ENCODE results near the gene CUL3. TPM values are rescaled to one million over a fixed set of nuclear protein-coding genes. Genes with fewer than 3 reads are reported as not detected.

CUL3 gene
- total RNA-seq, 1 experiment from 2014 or later: 86.2 TPM

DNA sequence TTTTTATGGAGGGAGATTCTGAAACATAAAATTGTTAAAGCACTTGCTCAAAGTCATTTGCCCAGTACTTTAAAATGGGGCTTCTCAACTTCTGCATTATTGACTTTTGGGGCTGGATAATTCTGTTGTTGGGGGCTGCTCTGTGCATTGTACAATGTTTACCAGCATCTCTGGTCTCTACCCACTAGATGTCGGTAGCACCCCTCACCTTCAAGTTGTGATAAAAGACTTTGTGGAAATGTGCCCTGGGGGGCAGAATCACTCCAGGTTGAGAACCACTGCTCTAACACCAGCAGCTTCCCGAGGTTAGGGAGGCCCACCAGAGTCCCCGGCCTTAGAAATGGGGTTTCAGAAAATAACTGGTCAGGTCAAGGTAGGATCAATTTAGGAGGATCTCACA is 26.8 kb upstream of the CUL3 start:
- DNase-seq (ENCODE audit: low spot score) (peak; percentile 14), ATAC-seq (peak; percentile 65)
- ChIA-PET CTCF (no interaction called here), POLR2A (no interaction called here)
- Mint-ChIP-seq H3K27ac (no peak overlapping the region), H3K27me3 (ENCODE audit: low read depth) (no peaks in the 10 kb centered on the region), H3K4me1 (peaks cover 3% of the 10 kb centered on the region), H3K9me3 (no peaks in the 10 kb centered on the region), H3K36me3 (no peaks in the 10 kb centered on the region), H3K4me3 (no peak overlapping the region)
- TF ChIP-seq ELF4 (CRISPR knock-in tag; IDR thresholded peaks at IDR 0.05; ENCODE audit: low read depth) (no peak), JUN (CRISPR knock-in tag; IDR thresholded peaks at IDR 0.05) (no peak), MAX (CRISPR knock-in tag; IDR thresholded peaks at IDR 0.05) (no peak), ZBTB21 (CRISPR knock-in tag; IDR thresholded peaks at IDR 0.05; ENCODE audit: borderline replicate concordance) (no peak), SMAD3 (CRISPR knock-in tag; IDR thresholded peaks at IDR 0.05; ENCODE audit: borderline replicate concordance) (no peak), MXD4 (CRISPR knock-in tag; IDR thresholded peaks at IDR 0.05; ENCODE audit: borderline replicate concordance) (no peak), NFYB (CRISPR knock-in tag; conservative IDR thresholded peaks at IDR 0.05; ENCODE audit: low read depth) (no peak), ZNF425 (CRISPR knock-in tag; conservative IDR thresholded peaks at IDR 0.05) (no peak), E2F1 (CRISPR knock-in tag; IDR thresholded peaks at IDR 0.05) (no peak), ZNF396 (CRISPR knock-in tag; IDR thresholded peaks at IDR 0.05; ENCODE audit: borderline replicate concordance) (no peak), GRHL2 (CRISPR knock-in tag; IDR thresholded peaks at IDR 0.05; ENCODE audit: insufficient replicate concordance, severe bottlenecking) (no peak), ETV6 (CRISPR knock-in tag; IDR thresholded peaks at IDR 0.05) (no peak)
- TF ChIP-seq, protein P1, sequence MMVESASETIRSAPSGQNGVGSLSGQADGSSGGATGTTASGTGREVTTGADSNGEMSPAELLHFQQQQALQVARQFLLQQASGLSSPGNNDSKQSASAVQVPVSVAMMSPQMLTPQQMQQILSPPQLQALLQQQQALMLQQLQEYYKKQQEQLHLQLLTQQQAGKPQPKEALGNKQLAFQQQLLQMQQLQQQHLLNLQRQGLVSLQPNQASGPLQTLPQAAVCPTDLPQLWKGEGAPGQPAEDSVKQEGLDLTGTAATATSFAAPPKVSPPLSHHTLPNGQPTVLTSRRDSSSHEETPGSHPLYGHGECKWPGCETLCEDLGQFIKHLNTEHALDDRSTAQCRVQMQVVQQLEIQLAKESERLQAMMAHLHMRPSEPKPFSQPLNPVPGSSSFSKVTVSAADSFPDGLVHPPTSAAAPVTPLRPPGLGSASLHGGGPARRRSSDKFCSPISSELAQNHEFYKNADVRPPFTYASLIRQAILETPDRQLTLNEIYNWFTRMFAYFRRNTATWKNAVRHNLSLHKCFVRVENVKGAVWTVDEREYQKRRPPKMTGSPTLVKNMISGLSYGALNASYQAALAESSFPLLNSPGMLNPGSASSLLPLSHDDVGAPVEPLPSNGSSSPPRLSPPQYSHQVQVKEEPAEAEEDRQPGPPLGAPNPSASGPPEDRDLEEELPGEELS (CRISPR knock-in tag; IDR thresholded peaks at IDR 0.05): no peak
- TF ChIP-seq, protein P2, sequence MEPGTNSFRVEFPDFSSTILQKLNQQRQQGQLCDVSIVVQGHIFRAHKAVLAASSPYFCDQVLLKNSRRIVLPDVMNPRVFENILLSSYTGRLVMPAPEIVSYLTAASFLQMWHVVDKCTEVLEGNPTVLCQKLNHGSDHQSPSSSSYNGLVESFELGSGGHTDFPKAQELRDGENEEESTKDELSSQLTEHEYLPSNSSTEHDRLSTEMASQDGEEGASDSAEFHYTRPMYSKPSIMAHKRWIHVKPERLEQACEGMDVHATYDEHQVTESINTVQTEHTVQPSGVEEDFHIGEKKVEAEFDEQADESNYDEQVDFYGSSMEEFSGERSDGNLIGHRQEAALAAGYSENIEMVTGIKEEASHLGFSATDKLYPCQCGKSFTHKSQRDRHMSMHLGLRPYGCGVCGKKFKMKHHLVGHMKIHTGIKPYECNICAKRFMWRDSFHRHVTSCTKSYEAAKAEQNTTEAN (CRISPR knock-in tag; IDR thresholded peaks at IDR 0.05): no peak
- TF ChIP-seq, protein P3, sequence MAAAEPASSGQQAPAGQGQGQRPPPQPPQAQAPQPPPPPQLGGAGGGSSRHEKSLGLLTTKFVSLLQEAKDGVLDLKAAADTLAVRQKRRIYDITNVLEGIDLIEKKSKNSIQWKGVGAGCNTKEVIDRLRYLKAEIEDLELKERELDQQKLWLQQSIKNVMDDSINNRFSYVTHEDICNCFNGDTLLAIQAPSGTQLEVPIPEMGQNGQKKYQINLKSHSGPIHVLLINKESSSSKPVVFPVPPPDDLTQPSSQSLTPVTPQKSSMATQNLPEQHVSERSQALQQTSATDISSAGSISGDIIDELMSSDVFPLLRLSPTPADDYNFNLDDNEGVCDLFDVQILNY (CRISPR knock-in tag; IDR thresholded peaks at IDR 0.05): no peak

GRCh38 chr2:224608104-224608503 is 22.9 kb upstream of the CUL3 start:
- ChIA-PET POLR2A (no interaction called here), CTCF (no interaction called here)
- H3K27ac Mint-ChIP-seq: no peak overlapping the region
- ATAC-seq: peak; percentile 46
- H3K4me1 Mint-ChIP-seq: peaks cover 3% of the 10 kb centered on the region
- no peak for DNase-seq (ENCODE audit: low spot score)
- H3K9me3 Mint-ChIP-seq: 0 out of 2 replicates have a peak, but pooled peaks cover 3% of the 10 kb centered on the region
- H3K4me3 Mint-ChIP-seq: no peak overlapping the region
- no peaks in the 10 kb centered on the region for H3K27me3 Mint-ChIP-seq (ENCODE audit: low read depth)
- no peaks in the 10 kb centered on the region for H3K36me3 Mint-ChIP-seq
- TF ChIP-seq NFYB (CRISPR knock-in tag; conservative IDR thresholded peaks at IDR 0.05; ENCODE audit: low read depth): no peak
- TF ChIP-seq, protein P4, sequence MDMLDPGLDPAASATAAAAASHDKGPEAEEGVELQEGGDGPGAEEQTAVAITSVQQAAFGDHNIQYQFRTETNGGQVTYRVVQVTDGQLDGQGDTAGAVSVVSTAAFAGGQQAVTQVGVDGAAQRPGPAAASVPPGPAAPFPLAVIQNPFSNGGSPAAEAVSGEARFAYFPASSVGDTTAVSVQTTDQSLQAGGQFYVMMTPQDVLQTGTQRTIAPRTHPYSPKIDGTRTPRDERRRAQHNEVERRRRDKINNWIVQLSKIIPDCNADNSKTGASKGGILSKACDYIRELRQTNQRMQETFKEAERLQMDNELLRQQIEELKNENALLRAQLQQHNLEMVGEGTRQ (CRISPR knock-in tag; IDR thresholded peaks at IDR 0.05): no peak
- TF ChIP-seq, protein P5, sequence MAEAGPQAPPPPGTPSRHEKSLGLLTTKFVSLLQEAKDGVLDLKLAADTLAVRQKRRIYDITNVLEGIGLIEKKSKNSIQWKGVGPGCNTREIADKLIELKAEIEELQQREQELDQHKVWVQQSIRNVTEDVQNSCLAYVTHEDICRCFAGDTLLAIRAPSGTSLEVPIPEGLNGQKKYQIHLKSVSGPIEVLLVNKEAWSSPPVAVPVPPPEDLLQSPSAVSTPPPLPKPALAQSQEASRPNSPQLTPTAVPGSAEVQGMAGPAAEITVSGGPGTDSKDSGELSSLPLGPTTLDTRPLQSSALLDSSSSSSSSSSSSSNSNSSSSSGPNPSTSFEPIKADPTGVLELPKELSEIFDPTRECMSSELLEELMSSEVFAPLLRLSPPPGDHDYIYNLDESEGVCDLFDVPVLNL (CRISPR knock-in tag; IDR thresholded peaks at IDR 0.05; ENCODE audit: borderline replicate concordance, low read depth): no peak
- TF ChIP-seq ZNF512 (CRISPR knock-in tag; IDR thresholded peaks at IDR 0.05; ENCODE audit: borderline replicate concordance): no peak

Data from WTC11 (cell line).